ENCODE data around the gene KIAA1755.

- TF ChIP-seq, protein P1, sequence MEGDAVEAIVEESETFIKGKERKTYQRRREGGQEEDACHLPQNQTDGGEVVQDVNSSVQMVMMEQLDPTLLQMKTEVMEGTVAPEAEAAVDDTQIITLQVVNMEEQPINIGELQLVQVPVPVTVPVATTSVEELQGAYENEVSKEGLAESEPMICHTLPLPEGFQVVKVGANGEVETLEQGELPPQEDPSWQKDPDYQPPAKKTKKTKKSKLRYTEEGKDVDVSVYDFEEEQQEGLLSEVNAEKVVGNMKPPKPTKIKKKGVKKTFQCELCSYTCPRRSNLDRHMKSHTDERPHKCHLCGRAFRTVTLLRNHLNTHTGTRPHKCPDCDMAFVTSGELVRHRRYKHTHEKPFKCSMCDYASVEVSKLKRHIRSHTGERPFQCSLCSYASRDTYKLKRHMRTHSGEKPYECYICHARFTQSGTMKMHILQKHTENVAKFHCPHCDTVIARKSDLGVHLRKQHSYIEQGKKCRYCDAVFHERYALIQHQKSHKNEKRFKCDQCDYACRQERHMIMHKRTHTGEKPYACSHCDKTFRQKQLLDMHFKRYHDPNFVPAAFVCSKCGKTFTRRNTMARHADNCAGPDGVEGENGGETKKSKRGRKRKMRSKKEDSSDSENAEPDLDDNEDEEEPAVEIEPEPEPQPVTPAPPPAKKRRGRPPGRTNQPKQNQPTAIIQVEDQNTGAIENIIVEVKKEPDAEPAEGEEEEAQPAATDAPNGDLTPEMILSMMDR (IDR thresholded peaks at IDR 0.05): no peak
- no peak for TF ChIP-seq EZH2 (IDR thresholded peaks at IDR 0.05; ENCODE audit: borderline replicate concordance, insufficient read depth, low read depth, low read length, poor library complexity, severe bottlenecking)
Observed at GRCh38 chr20:38216746-38217595, 43.6 kb downstream of the KIAA1755 start.
